Type B pancreatic cell (in vitro differentiated cells): ENCODE data around the gene PPRC1. TPM values are rescaled to one million over a fixed set of nuclear protein-coding genes. Genes with fewer than 3 reads are reported as not detected.

Source experiments
- DNase-seq: peaks from one replicate; pipeline ENCODE4 v3.0.0; 2021; ENCODE audit warnings: mixed read lengths; ENCODE audit not compliant: unreplicated experiment; ENCODE audit errors: extremely low spot score
- H3K27ac Mint-ChIP-seq: 2 replicates; pipeline ENCODE4 v1.8.0; 2021; ENCODE audit warnings: mild to moderate bottlenecking, mixed read lengths
- H3K27me3 Mint-ChIP-seq: 2 replicates; pipeline ENCODE4 v1.8.0; 2021; ENCODE audit warnings: mixed read lengths
- H3K36me3 Mint-ChIP-seq: 2 replicates; pipeline ENCODE4 v1.8.0; 2021; ENCODE audit warnings: mixed read lengths
- H3K4me1 Mint-ChIP-seq: one replicate; pipeline ENCODE4 v1.8.0; 2021; ENCODE audit warnings: mixed read lengths; ENCODE audit not compliant: unreplicated experiment
- H3K4me3 Mint-ChIP-seq: 2 replicates; pipeline ENCODE4 v1.8.0; 2021; ENCODE audit warnings: mild to moderate bottlenecking, mixed read lengths
- H3K9me3 Mint-ChIP-seq: 2 replicates; pipeline ENCODE4 v1.8.0; 2021; ENCODE audit warnings: mixed read lengths
- CTCF ChIP-seq: fragments of 200-600 bp; sonication (generic); conservative IDR thresholded peaks from 2 replicates; pipeline ENCODE4 v1.5.0; 2021; ENCODE audit warnings: antibody characterized with exemption, mild to moderate bottlenecking
- total RNA-seq: library from RNA; stranded (reverse); gene quantifications from 2 replicates; pipeline ENCODE4 v1.2.1, GENCODE V29; 2021; ENCODE audit warnings: low replicate concordance

The PPRC1 gene
- total RNA-seq, 1 donor from 2014 or later, result 51.6 TPM

GRCh38 chr10:102119417-102120141, 13.3 kb upstream of the PPRC1 start:
- peak overlapping the region; percentile 91 for H3K4me3 Mint-ChIP-seq
- no peaks in the 10 kb centered on the region for H3K9me3 Mint-ChIP-seq
- H3K36me3 Mint-ChIP-seq, result no peaks in the 10 kb centered on the region
- TF ChIP-seq CTCF, result no peak
- peak overlapping the region; percentile 74 for H3K27ac Mint-ChIP-seq
- H3K4me1 Mint-ChIP-seq, result peaks cover 58% of the 10 kb centered on the region
- H3K27me3 Mint-ChIP-seq, result no peaks in the 10 kb centered on the region
- no peak for DNase-seq

GRCh38 chr10:102120142-102120990, 12.5 kb upstream of the PPRC1 start, which contains the start of gene LDB1:
LDB1 (minus strand) TSS chr10:102120368; CDS start chr10:102120110, 258 bp downstream.
- Mint-ChIP-seq H3K4me1 (peaks cover 53% of the 10 kb centered on the region), H3K9me3 (no peaks in the 10 kb centered on the region), H3K4me3 (peak within 1 kb of the TSS; percentile 93), H3K36me3 (no peaks in the 10 kb centered on the region), H3K27ac (peak within 1 kb of the TSS; percentile 87), H3K27me3 (no peaks in the 10 kb centered on the region)
- peak; percentile 85 for DNase-seq
- no peak for TF ChIP-seq CTCF

GRCh38 chr10:102120991-102121738, 11.7 kb upstream of the PPRC1 start:
- H3K9me3 Mint-ChIP-seq, result no peaks in the 10 kb centered on the region
- H3K4me1 Mint-ChIP-seq, result peaks cover 45% of the 10 kb centered on the region
- H3K27me3 Mint-ChIP-seq, result no peaks in the 10 kb centered on the region
- peak overlapping the region; percentile 93 for H3K4me3 Mint-ChIP-seq
- no peaks in the 10 kb centered on the region for H3K36me3 Mint-ChIP-seq
- no peak for TF ChIP-seq CTCF
- peak overlapping the region; percentile 87 for H3K27ac Mint-ChIP-seq
- peak; percentile 81 for DNase-seq

GRCh38 chr10:102121739-102122372, 11.0 kb upstream of the PPRC1 start:
- H3K36me3 Mint-ChIP-seq, result no peaks in the 10 kb centered on the region
- TF ChIP-seq CTCF, result no peak
- peak overlapping the region; percentile 93 for H3K4me3 Mint-ChIP-seq
- H3K4me1 Mint-ChIP-seq, result peaks cover 39% of the 10 kb centered on the region
- no peaks in the 10 kb centered on the region for H3K27me3 Mint-ChIP-seq
- H3K9me3 Mint-ChIP-seq, result no peaks in the 10 kb centered on the region
- H3K27ac Mint-ChIP-seq, result peak overlapping the region; percentile 87
- DNase-seq, result no peak

- peak overlapping the region; percentile 87 for H3K27ac Mint-ChIP-seq
- no peak for TF ChIP-seq CTCF
- H3K4me1 Mint-ChIP-seq, result peaks cover 34% of the 10 kb centered on the region
- no peaks in the 10 kb centered on the region for H3K9me3 Mint-ChIP-seq
- peak overlapping the region; percentile 31 for H3K4me3 Mint-ChIP-seq
- no peaks in the 10 kb centered on the region for H3K27me3 Mint-ChIP-seq
- no peak for DNase-seq
- no peaks in the 10 kb centered on the region for H3K36me3 Mint-ChIP-seq
Measured at GRCh38 chr10:102122450-102122849, 10.4 kb upstream of the PPRC1 start.
